Breast epithelium (tissue), 3 donors: ENCODE results near the gene CACNA1B.

Experiments used
- POLR2A ChIP-seq: fragments of 450-650 bp; IDR thresholded peaks from one replicate; pipeline ENCODE4 v1.6.1; 2016; ENCODE audit warnings: antibody characterized with exemption, mild to moderate bottlenecking, moderate library complexity
- TF ChIP-seq, protein P1 (sequence below), 3 donors: fragments of 450-650 bp; IDR thresholded peaks; one replicate each; pipeline ENCODE4 v1.5.1; 2016 to 2017; ENCODE audit warnings: antibody characterized with exemption in 3 of 3, mild to moderate bottlenecking in 3 of 3, moderate library complexity in 3 of 3

DNA sequence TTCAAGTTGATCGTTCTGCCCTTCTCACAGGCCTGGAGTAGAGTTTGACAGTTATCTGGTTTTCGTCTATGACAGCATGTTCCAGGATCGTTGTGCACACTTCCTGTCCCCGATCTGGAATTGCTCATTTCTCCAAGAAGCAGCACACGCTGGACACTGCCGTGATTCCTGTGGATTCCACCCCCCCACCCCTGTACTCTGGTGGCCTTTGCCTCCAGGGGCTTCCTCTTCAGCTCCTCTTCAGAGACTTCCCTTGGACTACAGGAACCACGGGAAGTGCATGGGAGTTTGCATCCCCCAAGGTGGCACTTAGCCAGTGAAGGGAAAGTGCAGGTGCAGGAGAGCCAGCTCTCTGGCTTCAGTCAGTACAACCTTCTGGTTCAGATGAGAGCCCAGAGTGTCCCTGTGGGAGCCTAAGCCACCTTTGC, 160.7 kb downstream of the CACNA1B start:
- TF ChIP-seq, protein P1, sequence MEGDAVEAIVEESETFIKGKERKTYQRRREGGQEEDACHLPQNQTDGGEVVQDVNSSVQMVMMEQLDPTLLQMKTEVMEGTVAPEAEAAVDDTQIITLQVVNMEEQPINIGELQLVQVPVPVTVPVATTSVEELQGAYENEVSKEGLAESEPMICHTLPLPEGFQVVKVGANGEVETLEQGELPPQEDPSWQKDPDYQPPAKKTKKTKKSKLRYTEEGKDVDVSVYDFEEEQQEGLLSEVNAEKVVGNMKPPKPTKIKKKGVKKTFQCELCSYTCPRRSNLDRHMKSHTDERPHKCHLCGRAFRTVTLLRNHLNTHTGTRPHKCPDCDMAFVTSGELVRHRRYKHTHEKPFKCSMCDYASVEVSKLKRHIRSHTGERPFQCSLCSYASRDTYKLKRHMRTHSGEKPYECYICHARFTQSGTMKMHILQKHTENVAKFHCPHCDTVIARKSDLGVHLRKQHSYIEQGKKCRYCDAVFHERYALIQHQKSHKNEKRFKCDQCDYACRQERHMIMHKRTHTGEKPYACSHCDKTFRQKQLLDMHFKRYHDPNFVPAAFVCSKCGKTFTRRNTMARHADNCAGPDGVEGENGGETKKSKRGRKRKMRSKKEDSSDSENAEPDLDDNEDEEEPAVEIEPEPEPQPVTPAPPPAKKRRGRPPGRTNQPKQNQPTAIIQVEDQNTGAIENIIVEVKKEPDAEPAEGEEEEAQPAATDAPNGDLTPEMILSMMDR (IDR thresholded peaks at IDR 0.05) = no peak
- no peak for TF ChIP-seq POLR2A
